Gastrocnemius medialis (tissue), 4 donors: Measurements from ENCODE around the gene PCDHGA7. TPM values are rescaled to one million over a fixed set of nuclear protein-coding genes. Genes with fewer than 3 reads are reported as not detected.

ENCODE experiments used
- ATAC-seq, 2 donors: fragments of 150-250 bp; one replicate each; pipeline ENCODE4 v1.9.1; 2016
- DNase-seq, 2 donors: peaks; one replicate each; pipeline ENCODE4 v3.0.0-alpha.2; 2019
- H3K27ac ChIP-seq, 4 donors: fragments of 200-600 bp; sonication (generic); 1 replicate in 1 of 4; 2 replicates in 3 of 4; pipeline ENCODE4 v1.5.1; 2016 to 2018; ENCODE audit warnings: mild to moderate bottlenecking in 2 of 4, moderate library complexity in 1 of 4
- H3K27me3 ChIP-seq, 3 donors: fragments of 200-600 bp; sonication (generic) in 2 of 3; 1 replicate in 1 of 3; 2 replicates in 2 of 3; pipeline versions ENCODE4 v1.5.1 to v1.6.0; 2016 to 2019; ENCODE audit warnings: mild to moderate bottlenecking in 1 of 3, moderate library complexity in 1 of 3
- H3K36me3 ChIP-seq, 2 donors: fragments of 200-600 bp; sonication (generic) in 1 of 2; one replicate each; pipeline ENCODE4 v1.5.1; 2017 to 2018
- H3K4me1 ChIP-seq, 2 donors: fragments of 200-600 bp; sonication (generic) in 1 of 2; one replicate each; pipeline ENCODE4 v1.5.1; 2016 to 2017; ENCODE audit warnings: mild to moderate bottlenecking in 2 of 2
- H3K4me3 ChIP-seq, 4 donors: fragments of 200-600 bp; sonication (generic) in 3 of 4; 1 replicate in 1 of 4; 2 replicates in 3 of 4; pipeline ENCODE4 v1.5.1; 2016 to 2019; ENCODE audit warnings: mild to moderate bottlenecking in 2 of 4
- H3K9me3 ChIP-seq, 3 donors: fragments of 200-600 bp; sonication (generic) in 2 of 3; 1 replicate in 1 of 3; 2 replicates in 2 of 3; pipeline ENCODE4 v1.5.1; 2016 to 2019
- POLR2A ChIP-seq, 2 donors: fragments of 450-650 bp; IDR thresholded peaks; one replicate each; pipeline ENCODE4 v1.6.1; 2017; ENCODE audit warnings: antibody characterized with exemption in 2 of 2, mild to moderate bottlenecking in 2 of 2, moderate library complexity in 2 of 2
- in situ Hi-C, 4 donors: fragments of 200-750 bp; cut with MboI; loops; one replicate each; pipeline versions ENCODE4 v1.15.0 to v1.8.0; 2017; ENCODE audit warnings: low sequenced_read_pairs in 4 of 4
- intact Hi-C: fragments of 100-400 bp; cut with DNase I; formaldehyde crosslinking; loops from one replicate; pipeline ENCODE4 v1.15.1; 2023; ENCODE audit warnings: low total_unique reads
- total RNA-seq, 4 donors: library from RNA; depleted of rRNA; stranded (reverse); fragments of >200 nt; gene quantifications; one replicate each; pipeline versions ENCODE4 v1.1.0 to v1.2.3, GENCODE V29; 2016
- TF ChIP-seq, protein P1 (sequence below), 5 experiments: fragments of 450-650 bp in 3 of 5; fragments of 200-600 bp in 2 of 5; sonication (generic) in 2 of 5; IDR thresholded peaks in 4 of 5; conservative IDR thresholded peaks in 1 of 5; 1 replicate in 4 of 5; 2 replicates in 1 of 5; pipeline ENCODE4 v1.5.1; 2016 to 2019; ENCODE audit warnings: antibody characterized with exemption in 5 of 5, mild to moderate bottlenecking in 3 of 5, moderate library complexity in 3 of 5

The PCDHGA7 gene
- total RNA-seq, 4 donors from 2014 or later = 1.3 to 2.4 (median 1.9) TPM

DNA sequence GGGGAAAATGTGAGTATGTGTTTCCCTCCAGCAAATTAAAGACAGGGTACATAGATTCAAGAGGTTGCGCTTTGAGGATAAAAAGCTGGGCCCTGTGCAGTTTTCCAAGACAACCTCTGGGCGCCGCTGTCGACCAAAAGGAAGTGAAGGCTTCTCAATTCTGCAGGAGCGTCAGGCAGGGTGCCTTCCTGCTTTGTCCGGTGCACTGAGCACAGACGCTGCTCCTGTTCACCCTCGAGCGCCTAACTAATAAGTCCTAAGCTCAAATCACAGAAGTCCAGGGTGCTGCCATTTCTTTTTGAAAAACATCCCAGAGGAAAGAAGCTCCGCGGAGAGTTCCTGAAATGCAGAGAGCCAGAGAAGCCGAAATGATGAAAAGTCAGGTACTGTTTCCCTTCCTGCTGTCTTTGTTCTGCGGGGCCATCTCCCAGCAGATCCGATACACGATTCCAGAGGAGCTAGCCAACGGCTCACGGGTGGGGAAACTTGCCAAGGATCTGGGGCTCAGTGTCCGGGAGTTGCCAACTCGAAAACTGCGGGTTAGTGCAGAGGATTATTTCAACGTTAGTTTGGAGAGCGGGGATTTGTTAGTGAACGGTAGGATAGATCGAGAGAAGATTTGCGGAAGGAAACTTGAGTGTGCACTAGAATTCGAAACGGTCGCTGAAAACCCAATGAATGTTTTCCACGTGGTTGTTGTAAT lies 32.5 kb upstream of the PCDHGA7 start, which contains the start of gene PCDHGB1:
TSS of gene PCDHGB1 (plus strand) at position 183 of the 703 bp plus-strand sequence. CDS start at position 345, 162 bp downstream.
- H3K4me3 ChIP-seq = peak within 1 kb of the TSS; percentile 14 to 31 (median 27)
- H3K36me3 ChIP-seq = no peaks in the 10 kb centered on the region
- H3K27me3 ChIP-seq = peaks cover 0 to 26% (median 9%) of the 10 kb centered on the region in 3 donors
- intact Hi-C loops = no loop called here
- peak within 1 kb of the TSS in 1 of 4 donors; percentile 29 for H3K27ac ChIP-seq
- DNase-seq (peak in 1 of 2 donors; percentile 42), ATAC-seq (peak; percentile 42 to 87)
- no peaks in the 10 kb centered on the region for H3K4me1 ChIP-seq
- H3K9me3 ChIP-seq = peaks cover 0 to 3% (median 3%) of the 10 kb centered on the region in 3 donors
- TF ChIP-seq, protein P1, sequence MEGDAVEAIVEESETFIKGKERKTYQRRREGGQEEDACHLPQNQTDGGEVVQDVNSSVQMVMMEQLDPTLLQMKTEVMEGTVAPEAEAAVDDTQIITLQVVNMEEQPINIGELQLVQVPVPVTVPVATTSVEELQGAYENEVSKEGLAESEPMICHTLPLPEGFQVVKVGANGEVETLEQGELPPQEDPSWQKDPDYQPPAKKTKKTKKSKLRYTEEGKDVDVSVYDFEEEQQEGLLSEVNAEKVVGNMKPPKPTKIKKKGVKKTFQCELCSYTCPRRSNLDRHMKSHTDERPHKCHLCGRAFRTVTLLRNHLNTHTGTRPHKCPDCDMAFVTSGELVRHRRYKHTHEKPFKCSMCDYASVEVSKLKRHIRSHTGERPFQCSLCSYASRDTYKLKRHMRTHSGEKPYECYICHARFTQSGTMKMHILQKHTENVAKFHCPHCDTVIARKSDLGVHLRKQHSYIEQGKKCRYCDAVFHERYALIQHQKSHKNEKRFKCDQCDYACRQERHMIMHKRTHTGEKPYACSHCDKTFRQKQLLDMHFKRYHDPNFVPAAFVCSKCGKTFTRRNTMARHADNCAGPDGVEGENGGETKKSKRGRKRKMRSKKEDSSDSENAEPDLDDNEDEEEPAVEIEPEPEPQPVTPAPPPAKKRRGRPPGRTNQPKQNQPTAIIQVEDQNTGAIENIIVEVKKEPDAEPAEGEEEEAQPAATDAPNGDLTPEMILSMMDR (IDR thresholded peaks at IDR 0.05 in 4 of 5, conservative IDR thresholded peaks at IDR 0.05 in 1 of 5) = peak in 4 of 5 experiments; percentile 18 to 53 (median 38)
- TF ChIP-seq POLR2A (IDR thresholded peaks at IDR 0.05) = no peak
- in situ Hi-C loops = loop anchor here in 1 of 4 donors (10.0 kb wide), 1 partner anchor 215 kb away; no protein-coding TSS in a partner anchor

DNA sequence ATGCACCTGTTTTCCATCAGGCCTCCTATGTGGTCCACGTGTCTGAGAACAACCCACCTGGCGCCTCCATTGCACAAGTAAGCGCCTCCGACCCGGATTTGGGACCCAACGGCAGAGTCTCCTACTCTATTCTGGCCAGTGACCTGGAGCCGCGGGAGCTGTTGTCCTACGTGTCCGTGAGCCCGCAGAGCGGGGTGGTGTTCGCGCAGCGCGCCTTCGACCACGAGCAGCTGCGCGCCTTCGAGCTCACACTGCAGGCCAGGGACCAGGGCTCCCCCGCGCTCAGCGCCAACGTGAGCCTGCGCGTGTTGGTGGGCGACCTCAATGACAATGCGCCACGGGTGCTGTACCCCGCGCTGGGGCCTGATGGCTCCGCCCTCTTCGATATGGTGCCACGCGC lies 31.0 kb upstream of the PCDHGA7 start:
- ATAC-seq (no peak), DNase-seq (no peak)
- in situ Hi-C loops = no loop called here
- no peak overlapping the region for H3K27ac ChIP-seq
- H3K27me3 ChIP-seq = peaks cover 0 to 28% (median 9%) of the 10 kb centered on the region in 3 donors
- H3K36me3 ChIP-seq = no peaks in the 10 kb centered on the region
- TF ChIP-seq, protein P1 (IDR thresholded peaks at IDR 0.05 in 4 of 5, conservative IDR thresholded peaks at IDR 0.05 in 1 of 5) = no peak
- TF ChIP-seq POLR2A (IDR thresholded peaks at IDR 0.05) = no peak
- no peak overlapping the region for H3K4me3 ChIP-seq
- intact Hi-C loops = no loop called here
- peaks cover 0 to 7% (median 3%) of the 10 kb centered on the region in 3 donors for H3K9me3 ChIP-seq
- no peaks in the 10 kb centered on the region for H3K4me1 ChIP-seq

DNA sequence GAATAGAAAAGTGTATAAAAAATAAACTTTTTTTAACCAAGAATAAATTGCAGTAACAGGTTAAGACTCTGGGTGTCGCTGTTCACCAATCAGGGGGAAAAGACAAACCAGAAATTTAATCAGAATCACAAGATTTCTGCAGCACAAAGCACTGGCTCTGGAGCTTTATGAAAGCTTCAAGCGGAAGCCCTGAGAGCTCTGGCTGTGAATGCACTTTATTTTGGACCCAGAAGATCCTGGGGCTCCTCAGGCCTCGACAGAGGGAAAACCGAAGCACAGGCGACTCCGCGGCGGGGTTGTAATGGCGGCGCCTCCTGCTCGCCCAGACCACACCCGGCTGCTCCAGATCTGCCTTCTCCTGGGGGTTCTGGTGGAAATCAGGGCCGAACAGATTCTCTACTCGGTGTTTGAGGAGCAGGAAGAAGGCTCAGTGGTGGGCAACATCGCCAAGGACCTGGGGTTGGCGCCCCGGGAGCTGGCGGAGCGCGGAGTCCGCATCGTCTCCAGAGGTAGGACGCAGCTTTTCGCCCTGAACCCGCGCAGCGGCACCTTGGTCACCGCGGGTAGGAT lies 27.6 kb upstream of the PCDHGA7 start, which contains the start of gene PCDHGA4:
TSS of gene PCDHGA4 (plus strand) at position 122 of the 570 bp plus-strand sequence. CDS start at position 209, 87 bp downstream.
- H3K9me3 ChIP-seq = peaks cover 0 to 7% (median 3%) of the 10 kb centered on the region in 3 donors
- peak within 1 kb of the TSS; percentile 35 to 58 (median 42) for H3K4me3 ChIP-seq
- no peaks in the 10 kb centered on the region for H3K36me3 ChIP-seq
- intact Hi-C loops (no loop called here), in situ Hi-C loops (no loop called here)
- H3K27ac ChIP-seq = peak within 1 kb of the TSS; percentile 39 to 59 (median 53)
- DNase-seq (no peak), ATAC-seq (no peak)
- TF ChIP-seq, protein P1 (IDR thresholded peaks at IDR 0.05 in 4 of 5, conservative IDR thresholded peaks at IDR 0.05 in 1 of 5) = peak in 4 of 5 experiments; percentile 34 to 65 (median 38)
- TF ChIP-seq POLR2A (IDR thresholded peaks at IDR 0.05) = no peak
- H3K27me3 ChIP-seq = peaks cover 0 to 26% (median 10%) of the 10 kb centered on the region in 3 donors
- H3K4me1 ChIP-seq = peaks cover 0 to 6% of the 10 kb centered on the region in 2 donors

DNA sequence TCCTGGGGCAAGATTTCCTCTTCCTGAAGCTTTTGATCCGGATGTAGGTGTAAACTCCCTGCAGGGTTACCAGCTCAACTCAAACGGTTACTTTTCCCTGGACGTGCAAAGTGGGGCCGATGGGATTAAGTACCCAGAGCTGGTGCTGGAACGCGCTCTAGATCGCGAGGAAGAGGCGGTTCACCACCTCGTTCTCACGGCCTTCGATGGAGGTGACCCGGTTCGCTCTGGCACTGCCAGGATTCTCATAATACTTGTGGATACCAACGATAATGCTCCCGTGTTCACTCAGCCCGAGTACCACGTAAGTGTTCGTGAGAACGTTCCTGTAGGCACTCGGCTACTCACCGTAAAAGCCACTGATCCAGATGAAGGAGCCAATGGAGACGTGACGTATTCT lies 26.9 kb upstream of the PCDHGA7 start:
- no peaks in the 10 kb centered on the region for H3K36me3 ChIP-seq
- in situ Hi-C loops (no loop called here), intact Hi-C loops (no loop called here)
- H3K4me3 ChIP-seq = peak overlapping the region in 3 of 4 donors; percentile 35 to 58 (median 48)
- ATAC-seq (no peak), DNase-seq (no peak)
- no peak for TF ChIP-seq POLR2A (IDR thresholded peaks at IDR 0.05)
- TF ChIP-seq, protein P1 (IDR thresholded peaks at IDR 0.05 in 4 of 5, conservative IDR thresholded peaks at IDR 0.05 in 1 of 5) = no peak
- peaks cover 0 to 12% (median 3%) of the 10 kb centered on the region in 3 donors for H3K9me3 ChIP-seq
- no peak overlapping the region for H3K27ac ChIP-seq
- H3K27me3 ChIP-seq = peaks cover 0 to 30% (median 15%) of the 10 kb centered on the region in 3 donors
- peaks cover 0 to 6% of the 10 kb centered on the region in 2 donors for H3K4me1 ChIP-seq
